Effector memory CD4-positive, alpha-beta T cell (primary cell): Measurements from ENCODE around the gene ADGRB2.

Experiments
- DNase-seq, 3 donors: peaks; one replicate each; pipeline ENCODE4 v3.0.0-alpha.2; 2020
- H3K27ac ChIP-seq: 2 replicates; pipeline ENCODE4 v1.7.0; 2013; ENCODE audit warnings: mild to moderate bottlenecking, low read length, moderate library complexity; ENCODE audit not compliant: insufficient read depth, poor library complexity, severe bottlenecking
- H3K27me3 ChIP-seq: replicated peaks from 2 replicates; pipeline ENCODE4 v1.7.0; 2013; ENCODE audit warnings: mild to moderate bottlenecking, low read length; ENCODE audit not compliant: insufficient read depth, control insufficient read depth, poor library complexity, severe bottlenecking
- H3K36me3 ChIP-seq: 2 replicates; pipeline ENCODE4 v1.7.0; 2013; ENCODE audit warnings: mild to moderate bottlenecking, low read length, moderate library complexity; ENCODE audit not compliant: control insufficient read depth, insufficient read depth
- H3K4me1 ChIP-seq: 2 replicates; pipeline ENCODE4 v1.7.0; 2013; ENCODE audit warnings: low read length, mild to moderate bottlenecking; ENCODE audit not compliant: control insufficient read depth, insufficient read depth, poor library complexity, severe bottlenecking
- H3K4me3 ChIP-seq: 2 replicates; pipeline ENCODE4 v1.7.0; 2013; ENCODE audit warnings: low read length, low read depth, mild to moderate bottlenecking; ENCODE audit not compliant: insufficient read depth, poor library complexity, severe bottlenecking
- H3K9me3 ChIP-seq: 2 replicates; pipeline ENCODE4 v1.7.0; 2013; ENCODE audit warnings: mild to moderate bottlenecking, low read length, moderate library complexity; ENCODE audit not compliant: control insufficient read depth

Gene ADGRB2

DNA sequence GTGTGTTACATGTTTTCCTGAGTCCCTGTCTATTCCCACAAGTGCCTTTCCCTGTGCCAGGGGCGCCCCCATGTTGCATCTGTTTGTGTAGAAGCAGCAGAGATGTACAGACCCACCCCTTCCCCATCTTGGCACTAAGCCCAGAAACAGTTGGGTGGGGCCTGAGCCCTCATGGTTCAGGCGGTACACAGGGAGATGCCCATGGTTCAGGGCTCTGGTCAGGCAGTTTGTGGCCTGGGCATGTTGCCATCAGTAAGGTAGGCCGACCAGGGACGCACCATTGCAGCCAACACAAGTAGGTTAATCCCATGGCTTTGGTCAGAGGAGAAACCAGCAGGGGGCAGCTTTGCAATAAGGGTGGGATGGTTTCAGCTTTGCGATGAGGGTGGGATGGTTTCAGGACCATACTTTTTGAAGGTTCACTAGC is 914 bp upstream of the ADGRB2 start:
- Histone ChIP-seq H3K27ac (no peak overlapping the region), H3K4me3 (no peak overlapping the region), H3K4me1 (peaks cover 47% of the 10 kb centered on the region), H3K36me3 (no peaks in the 10 kb centered on the region), H3K9me3 (no peaks in the 10 kb centered on the region), H3K27me3 (peaks cover 6% of the 10 kb centered on the region)
- no peak for DNase-seq

DNA sequence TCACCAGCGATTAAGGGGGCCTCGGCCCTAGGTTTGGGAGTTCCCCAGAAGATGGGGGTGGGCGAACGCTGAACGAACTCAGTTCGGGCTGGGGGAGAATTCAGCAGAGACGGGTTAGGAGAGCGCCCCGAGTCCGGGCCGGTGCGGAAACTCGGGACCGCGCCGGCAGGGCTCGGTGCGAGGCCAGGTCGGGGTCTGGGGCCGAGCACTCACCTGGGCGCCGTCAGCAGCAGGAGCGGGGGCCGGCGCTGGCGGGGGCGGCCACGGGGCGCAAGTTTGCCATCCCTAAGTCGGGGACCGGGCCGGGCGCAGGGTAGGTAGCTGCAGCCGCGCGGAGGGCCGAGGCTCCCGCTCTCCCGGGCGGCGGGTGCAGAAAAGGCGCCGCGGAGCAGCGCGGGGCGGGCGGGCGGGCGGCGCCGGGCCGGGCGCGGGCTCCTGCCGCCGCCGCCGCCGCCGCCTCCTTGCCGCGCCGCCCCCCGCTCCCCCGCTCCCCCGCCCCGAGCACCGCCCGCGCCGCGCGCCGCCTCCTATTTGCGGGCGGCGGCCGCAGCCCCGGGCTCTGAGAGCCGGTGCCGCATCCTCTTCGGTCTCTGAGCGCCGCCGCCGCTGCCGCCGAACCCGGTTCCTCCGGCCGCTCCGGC is 349 bp downstream of the ADGRB2 start:
- no peaks in the 10 kb centered on the region for H3K9me3 ChIP-seq
- H3K27me3 ChIP-seq, result peaks cover 6% of the 10 kb centered on the region
- peak overlapping the region; percentile 72 for H3K4me3 ChIP-seq
- no peak overlapping the region for H3K27ac ChIP-seq
- peak in 1 of 3 donors; percentile 24 for DNase-seq
- H3K36me3 ChIP-seq, result no peaks in the 10 kb centered on the region
- H3K4me1 ChIP-seq, result peaks cover 39% of the 10 kb centered on the region

GRCh38 chr1:31762726-31763670 is 1.1 kb downstream of the ADGRB2 start:
- peak; percentile 46 to 62 (median 49) for DNase-seq
- H3K4me3 ChIP-seq, result peak overlapping the region; percentile 72

DNA sequence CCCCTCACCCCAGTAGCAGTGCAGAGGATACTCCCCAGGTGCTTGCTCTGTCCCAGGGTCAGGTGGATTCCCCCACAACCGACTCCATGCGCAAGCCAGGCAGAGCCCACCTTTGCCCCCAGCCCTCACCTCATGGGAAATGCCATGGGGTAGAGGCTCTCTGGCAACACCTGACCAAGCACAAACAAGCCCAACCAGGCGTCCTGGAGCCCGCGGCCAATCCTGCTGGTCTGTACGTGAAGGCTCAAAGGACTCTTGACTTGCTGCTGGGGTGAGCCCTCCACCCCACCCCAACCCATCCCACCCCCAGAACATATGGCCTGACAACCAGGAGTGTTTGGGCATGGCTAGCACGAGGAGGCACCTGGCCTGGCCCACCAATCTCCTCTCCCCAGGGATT is 1.8 kb downstream of the ADGRB2 start:
- Histone ChIP-seq H3K27ac (no peak overlapping the region), H3K4me1 (peaks cover 39% of the 10 kb centered on the region), H3K36me3 (no peaks in the 10 kb centered on the region), H3K9me3 (no peaks in the 10 kb centered on the region), H3K4me3 (peak overlapping the region; percentile 72), H3K27me3 (peaks cover 6% of the 10 kb centered on the region)
- DNase-seq, result no peak

More at GRCh38 chr1:31762726-31763670, 1.1 kb downstream of the ADGRB2 start:
- H3K4me1 ChIP-seq, result peaks cover 39% of the 10 kb centered on the region
- H3K9me3 ChIP-seq, result no peaks in the 10 kb centered on the region
- H3K27ac ChIP-seq, result no peak overlapping the region
- H3K27me3 ChIP-seq, result peaks cover 6% of the 10 kb centered on the region
- H3K36me3 ChIP-seq, result no peaks in the 10 kb centered on the region

GRCh38 chr1:31761883-31762282 is 2.3 kb downstream of the ADGRB2 start:
- Histone ChIP-seq H3K27ac (no peak overlapping the region), H3K36me3 (no peaks in the 10 kb centered on the region), H3K27me3 (peaks cover 6% of the 10 kb centered on the region), H3K9me3 (no peaks in the 10 kb centered on the region), H3K4me3 (no peak overlapping the region), H3K4me1 (peaks cover 39% of the 10 kb centered on the region)
- no peak for DNase-seq

DNA sequence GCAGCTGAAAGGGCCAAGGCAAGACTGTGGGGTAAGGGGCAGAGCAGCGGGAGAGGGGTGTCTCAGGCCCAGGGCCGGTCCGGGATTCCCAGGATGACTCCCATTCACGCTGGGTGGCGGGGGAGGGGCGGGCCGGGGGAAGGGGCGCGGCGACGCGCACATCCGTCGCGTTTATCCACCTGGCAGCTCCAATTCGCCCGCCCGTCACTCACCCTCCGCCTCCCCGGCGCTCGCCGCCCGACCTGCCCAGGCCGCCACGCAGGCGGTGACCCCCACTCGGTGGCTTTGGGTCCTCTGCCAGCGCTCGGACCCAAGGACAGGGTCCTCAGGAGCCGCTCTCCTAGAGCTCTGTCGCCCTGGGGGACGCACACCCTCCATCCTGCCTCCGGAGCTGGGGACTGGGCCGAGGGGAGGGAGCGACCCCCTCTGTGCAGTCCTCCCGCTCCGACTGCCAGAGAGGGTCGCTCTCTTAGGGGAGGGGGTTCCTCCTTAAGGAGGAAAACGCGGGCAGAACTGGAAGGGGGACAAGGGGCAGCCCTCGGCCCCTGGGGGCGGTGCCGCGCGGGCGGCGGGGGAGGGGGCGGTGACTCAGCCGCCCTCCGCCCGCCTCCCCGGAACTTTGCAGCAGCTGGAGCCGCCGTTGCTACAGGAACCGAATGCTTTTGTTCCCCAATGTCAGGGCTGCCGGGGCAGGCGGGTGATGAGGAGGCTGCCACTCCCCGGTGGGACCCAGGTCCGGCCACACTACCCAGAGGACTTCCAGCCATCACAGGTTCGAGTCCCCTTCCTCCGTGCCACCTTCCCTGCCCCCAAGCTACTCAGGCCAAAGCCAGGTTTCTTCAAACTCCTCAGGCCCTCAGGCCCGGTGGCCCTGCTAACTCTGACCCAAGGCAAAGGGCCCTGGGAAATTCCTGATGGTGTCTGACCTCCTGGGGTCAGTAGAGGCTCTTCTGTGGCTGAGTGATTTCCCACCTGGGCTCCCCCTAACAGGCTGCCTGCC is 3.4 kb downstream of the ADGRB2 start:
- DNase-seq, result peak; percentile 50 to 54 (median 52)
- Histone ChIP-seq H3K27ac (peak overlapping the region; percentile 37), H3K27me3 (peaks cover 6% of the 10 kb centered on the region), H3K4me3 (peak overlapping the region; percentile 95), H3K4me1 (peaks cover 39% of the 10 kb centered on the region), H3K36me3 (no peaks in the 10 kb centered on the region), H3K9me3 (no peaks in the 10 kb centered on the region)

- no peaks in the 10 kb centered on the region for H3K9me3 ChIP-seq
- no peak overlapping the region for H3K4me3 ChIP-seq
- no peak overlapping the region for H3K27ac ChIP-seq
- DNase-seq, result no peak
- H3K4me1 ChIP-seq, result peaks cover 34% of the 10 kb centered on the region
- H3K36me3 ChIP-seq, result no peaks in the 10 kb centered on the region
- H3K27me3 ChIP-seq, result peaks cover 6% of the 10 kb centered on the region
Observed at GRCh38 chr1:31759298-31760023, 4.7 kb downstream of the ADGRB2 start.

- Histone ChIP-seq H3K27me3 (peaks cover 6% of the 10 kb centered on the region), H3K4me1 (peaks cover 33% of the 10 kb centered on the region), H3K4me3 (no peak overlapping the region), H3K27ac (no peak overlapping the region), H3K9me3 (no peaks in the 10 kb centered on the region), H3K36me3 (no peaks in the 10 kb centered on the region)
- DNase-seq, result no peak
Observed at GRCh38 chr1:31758823-31759222, 5.3 kb downstream of the ADGRB2 start.

DNA sequence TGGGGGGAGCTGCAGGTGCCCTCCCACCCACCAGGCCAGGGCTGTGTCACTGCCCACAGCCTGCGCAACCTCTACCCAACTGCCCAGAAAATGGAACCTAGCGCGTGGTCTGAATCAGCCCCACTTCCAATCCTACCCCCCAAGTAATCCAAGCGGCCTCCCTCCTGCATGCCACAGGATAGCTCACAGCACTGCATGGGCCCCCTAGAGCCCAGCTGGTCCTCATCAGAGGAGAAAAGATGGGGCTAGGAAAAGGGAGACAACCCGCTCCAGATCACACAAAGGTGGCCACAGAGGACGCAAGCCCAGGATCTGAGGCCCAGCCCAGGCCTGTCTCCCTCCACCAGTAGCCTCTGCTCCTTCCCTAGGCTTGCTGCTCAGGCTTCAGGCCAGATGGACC is 6.2 kb downstream of the ADGRB2 start:
- H3K27me3 ChIP-seq, result peaks cover 4% of the 10 kb centered on the region
- no peaks in the 10 kb centered on the region for H3K36me3 ChIP-seq
- H3K4me1 ChIP-seq, result peaks cover 25% of the 10 kb centered on the region
- no peak overlapping the region for H3K4me3 ChIP-seq
- H3K27ac ChIP-seq, result no peak overlapping the region
- H3K9me3 ChIP-seq, result no peaks in the 10 kb centered on the region
- no peak for DNase-seq
